Left renal cortex interstitium (tissue), 4 donors: ENCODE data around the gene AMFR. TPM values are rescaled to one million over a fixed set of nuclear protein-coding genes. Genes with fewer than 3 reads are reported as not detected.

Experiments used
- DNase-seq, 4 donors: peaks; one replicate each; pipeline ENCODE4 v3.0.0-alpha.2; 2013; ENCODE audit warnings: low read depth in 4 of 4, low spot score in 2 of 4, missing footprints in 1 of 4
- polyA plus RNA-seq, 4 donors: library from polyadenylated mRNA; unstranded; fragments of 120-200 nt; gene quantifications; one replicate each; pipeline ENCODE4 v1.2.1, GENCODE V29; 2013; ENCODE audit not compliant: insufficient read length in 4 of 4

The AMFR gene
- polyA plus RNA-seq, 4 donors = 132 to 144 (median 133) TPM

GRCh38 chr16:56424791-56425438, 430 bp downstream of the AMFR start:
- DNase-seq = peak in 2 of 4 donors; percentile 19

- peak in 3 of 4 donors; percentile 8 to 26 (median 23) for DNase-seq
Observed at GRCh38 chr16:56424404-56424764, 961 bp downstream of the AMFR start.

GRCh38 chr16:56423584-56424403, 1.6 kb downstream of the AMFR start:
- peak in 3 of 4 donors; percentile 16 to 47 (median 17) for DNase-seq

GRCh38 chr16:56422896-56423441, 2.4 kb downstream of the AMFR start:
- DNase-seq = no peak

- DNase-seq = no peak
Observed at GRCh38 chr16:56421976-56422669, 3.2 kb downstream of the AMFR start.

- DNase-seq = no peak
Observed at GRCh38 chr16:56421313-56421712, 4.0 kb downstream of the AMFR start.

- no peak for DNase-seq
Observed at GRCh38 chr16:56420613-56421012, 4.7 kb downstream of the AMFR start.

GRCh38 chr16:56419740-56420548, 5.4 kb downstream of the AMFR start:
- no peak for DNase-seq

GRCh38 chr16:56417138-56417537, 8.2 kb downstream of the AMFR start:
- DNase-seq = no peak

GRCh38 chr16:56415875-56416274, 9.5 kb downstream of the AMFR start:
- no peak for DNase-seq

GRCh38 chr16:56414366-56414765, 11.0 kb downstream of the AMFR start:
- DNase-seq = no peak

GRCh38 chr16:56413381-56413780, 12.0 kb downstream of the AMFR start:
- DNase-seq = no peak

- no peak for DNase-seq
Observed at GRCh38 chr16:56411624-56412023, 13.7 kb downstream of the AMFR start.

- no peak for DNase-seq
Observed at GRCh38 chr16:56411123-56411522, 14.2 kb downstream of the AMFR start.

GRCh38 chr16:56409195-56409594, 16.1 kb downstream of the AMFR start:
- no peak for DNase-seq

- DNase-seq = no peak
Observed at GRCh38 chr16:56408379-56409098, 16.8 kb downstream of the AMFR start.

GRCh38 chr16:56405977-56406672, 19.2 kb downstream of the AMFR start:
- no peak for DNase-seq

- DNase-seq = no peak
Observed at GRCh38 chr16:56401482-56401881, 23.9 kb downstream of the AMFR start.

GRCh38 chr16:56400458-56400857, 24.9 kb downstream of the AMFR start:
- DNase-seq = no peak
